Fibroblast of skin of scalp (primary cell): ENCODE data around the gene PTP4A2.
"Not testable (repeated sequence)": the region's sequence is repeated elsewhere in the genome, so short reads cannot be mapped to it uniquely, and the experiment has no call there.

Experiments
- DNase-seq: peaks from one replicate; pipeline ENCODE4 v3.0.0-alpha.2; 2013

Gene PTP4A2

GRCh38 chr1:31949862-31950261 lies 11.7 kb upstream of the PTP4A2 start:
- DNase-seq = no peak

- DNase-seq = not testable (repeated sequence)
Observed at GRCh38 chr1:31945677-31946076, 7.5 kb upstream of the PTP4A2 start.

GRCh38 chr1:31944205-31945089 lies 6.3 kb upstream of the PTP4A2 start:
- DNase-seq = peak; percentile 90

GRCh38 chr1:31943546-31944184 lies 5.5 kb upstream of the PTP4A2 start:
- DNase-seq = no peak

- not testable (repeated sequence) for DNase-seq
Observed at GRCh38 chr1:31942061-31942460, 3.9 kb upstream of the PTP4A2 start.

- DNase-seq = peak; percentile 64
Observed at GRCh38 chr1:31939484-31940329, 1.5 kb upstream of the PTP4A2 start.

- peak; percentile 73 for DNase-seq
Observed at GRCh38 chr1:31937300-31938183, 626 bp downstream of the PTP4A2 start.

GRCh38 chr1:31936981-31937299 lies 1.2 kb downstream of the PTP4A2 start:
- DNase-seq = no peak

- no peak for DNase-seq
Observed at GRCh38 chr1:31936278-31936980, 1.7 kb downstream of the PTP4A2 start.

GRCh38 chr1:31934706-31935629 lies 3.2 kb downstream of the PTP4A2 start:
- DNase-seq = peak; percentile 56

- no peak for DNase-seq
Observed at GRCh38 chr1:31932491-31933316, 5.5 kb downstream of the PTP4A2 start.

- peak; percentile 49 for DNase-seq
Observed at GRCh38 chr1:31931593-31932225, 6.5 kb downstream of the PTP4A2 start.

GRCh38 chr1:31930836-31931592 lies 7.2 kb downstream of the PTP4A2 start:
- no peak for DNase-seq

GRCh38 chr1:31927661-31927980 lies 10.5 kb downstream of the PTP4A2 start:
- no peak for DNase-seq

- no peak for DNase-seq
Observed at GRCh38 chr1:31926853-31927660, 11.1 kb downstream of the PTP4A2 start.

GRCh38 chr1:31926252-31926651 lies 11.9 kb downstream of the PTP4A2 start:
- DNase-seq = no peak

GRCh38 chr1:31925824-31926223 lies 12.3 kb downstream of the PTP4A2 start:
- not testable (repeated sequence) for DNase-seq
